Kidney (tissue), 14 donors: ENCODE results near the gene CCT6B. TPM values are rescaled to one million over a fixed set of nuclear protein-coding genes. Genes with fewer than 3 reads are reported as not detected.
A peak's percentile ranks its signal among the peaks of the same experiment; 100 is the strongest.

Experiments used
- DNase-seq, 5 donors: peaks; one replicate each; pipeline ENCODE4 v3.0.0-alpha.2; 2013 to 2020
- FAIRE-seq: peaks from 2 replicates; lab custom pipeline; 2012; peaks lifted over from hg19 to GRCh38; lab: Jason Lieb, UNC
- H3K27ac ChIP-seq, 2 donors: one replicate each; pipeline ENCODE4 v1.7.0; 2013; ENCODE audit warnings: low read depth in 2 of 2, low read length in 2 of 2, inconsistent platforms in 1 of 2
- H3K27me3 ChIP-seq: one replicate; pipeline ENCODE4 v1.7.1; 2013; ENCODE audit warnings: low read length, inconsistent platforms; ENCODE audit not compliant: control insufficient read depth, insufficient read depth
- H3K36me3 ChIP-seq, 3 donors: one replicate each; pipeline versions ENCODE4 v1.7.0 to v1.7.1; 2013; ENCODE audit warnings: low read length in 3 of 3, control low read depth in 1 of 3, inconsistent platforms in 1 of 3; ENCODE audit not compliant: insufficient read depth in 3 of 3, control insufficient read depth in 2 of 3
- H3K4me1 ChIP-seq, 3 donors: one replicate each; pipeline versions ENCODE4 v1.7.0 to v1.7.1; 2013; ENCODE audit warnings: low read length in 3 of 3, inconsistent platforms in 1 of 3, low read depth in 1 of 3; ENCODE audit not compliant: control insufficient read depth in 2 of 3, insufficient read depth in 2 of 3
- H3K4me3 ChIP-seq, 3 donors: one replicate each; pipeline versions ENCODE4 v1.7.0 to v1.8.1; 2013; ENCODE audit warnings: low read length in 3 of 3, control low read depth in 1 of 3, inconsistent platforms in 1 of 3
- H3K9ac ChIP-seq, 3 donors: one replicate each; pipeline versions ENCODE4 v1.7.0 to v1.7.1; 2013; ENCODE audit warnings: low read length in 3 of 3, control low read depth in 1 of 3, inconsistent platforms in 1 of 3
- H3K9me3 ChIP-seq, 3 donors: one replicate each; pipeline versions ENCODE4 v1.7.0 to v1.7.1; 2013; ENCODE audit warnings: low read length in 3 of 3, control low read depth in 1 of 3, inconsistent platforms in 1 of 3; ENCODE audit not compliant: control insufficient read depth in 2 of 3, insufficient read depth in 1 of 3
- CTCF ChIP-seq: IDR thresholded peaks from 3 replicates; pipeline ENCODE4 v1.5.1; 2012; ENCODE audit warnings: mild to moderate bottlenecking, moderate library complexity, borderline replicate concordance; ENCODE audit not compliant: insufficient read depth; ENCODE audit errors: extremely low read depth
- intact Hi-C: fragments of 100-400 bp; cut with DNase I; formaldehyde crosslinking; loops from one replicate; pipeline ENCODE4 v1.11.1; 2022
- polyA plus RNA-seq: library from polyadenylated mRNA; stranded (reverse); fragments of 350-450 nt; fragmentation: Illumina TruSeq; extraction: RNeasy Lipid Tissue Mini Kit (QIAGEN cat#74804); gene quantifications from one replicate; pipeline ENCODE4 v1.2.3, GENCODE V29; 2014; ENCODE audit warnings: low read depth, low replicate concordance; ENCODE audit not compliant: insufficient read depth
- total RNA-seq: library from RNA; stranded (reverse); fragmentation: NEBNext Ultra II Directional; extraction: Animal tissue kit (Norgen Biotek cat#: 25700); gene quantifications from one replicate; pipeline ENCODE4 v1.2.1, GENCODE V29; 2021
- donor health status: control.
- donor health status: control.
- donor health status: control.
- donor health status: control.
- donor health status: control.
- donor health status: DM: yes; HTN: yes; CAD: no.
- donor health status: Normal renal cell carcinoma (clear cell type).

Gene CCT6B
- total and polyA plus RNA-seq, 2 donors from 2014 or later: 2.5 to 3.9 TPM

GRCh38 chr17:34997355-34997862 lies 36.1 kb upstream of the CCT6B start:
- intact Hi-C loops: loop anchor here (10.0 kb wide), 1 partner anchor 117 kb away; the partner anchor contains the start of gene RAD51D
- Histone ChIP-seq H3K27ac (peak overlapping the region; percentile 19 to 66), H3K9ac (no peak overlapping the region), H3K36me3 (peaks cover 7 to 45% (median 18%) of the 10 kb centered on the region in 3 donors), H3K4me1 (peaks cover 0 to 10% (median 9%) of the 10 kb centered on the region in 3 donors), H3K4me3 (no peak overlapping the region), H3K9me3 (no peaks in the 10 kb centered on the region), H3K27me3 (no peaks in the 10 kb centered on the region)
- DNase-seq (peak in 4 of 5 donors; percentile 53 to 95 (median 76)), FAIRE-seq (no peak)
- no peak for TF ChIP-seq CTCF

- Histone ChIP-seq H3K9ac (no peak overlapping the region), H3K36me3 (peaks cover 10 to 48% (median 25%) of the 10 kb centered on the region in 3 donors), H3K4me1 (peaks cover 0 to 10% (median 9%) of the 10 kb centered on the region in 3 donors), H3K27me3 (no peaks in the 10 kb centered on the region), H3K4me3 (no peak overlapping the region), H3K9me3 (no peaks in the 10 kb centered on the region), H3K27ac (peak overlapping the region in 1 of 2 donors; percentile 66)
- DNase-seq (no peak), FAIRE-seq (no peak)
- intact Hi-C loops: loop anchor here (10.0 kb wide), 1 partner anchor 118 kb away; the partner anchor contains the start of gene RAD51D
- TF ChIP-seq CTCF: no peak
Measured at GRCh38 chr17:34996422-34997285, 35.4 kb upstream of the CCT6B start.

GRCh38 chr17:34993031-34993430 lies 31.8 kb upstream of the CCT6B start:
- peaks cover 11 to 49% (median 27%) of the 10 kb centered on the region in 3 donors for H3K36me3 ChIP-seq
- FAIRE-seq: no peak
- H3K27me3 ChIP-seq: no peaks in the 10 kb centered on the region
- no peaks in the 10 kb centered on the region for H3K9me3 ChIP-seq
- H3K27ac ChIP-seq: no peak overlapping the region
- H3K4me3 ChIP-seq: no peak overlapping the region
- H3K4me1 ChIP-seq: peaks cover 0 to 9% (median 7%) of the 10 kb centered on the region in 3 donors
- TF ChIP-seq CTCF: no peak
- intact Hi-C loops: loop anchor here (10.0 kb wide), 1 partner anchor 122 kb away; the partner anchor contains the start of gene RAD51D
- no peak overlapping the region for H3K9ac ChIP-seq
- no peak for DNase-seq
